Measurements from ENCODE around the gene LSP1.

- TF ChIP-seq ZNF263 (CRISPR knock-in tag; IDR thresholded peaks at IDR 0.05): no peak
- TF ChIP-seq POLR2A (IDR thresholded peaks at IDR 0.05; ENCODE audit: insufficient read depth in 1 of 2, low read depth in 2 of 2, low read length in 2 of 2): no peak
- TF ChIP-seq SALL1 (CRISPR knock-in tag; IDR thresholded peaks at IDR 0.05): no peak
- no peak for TF ChIP-seq SMARCC2 (IDR thresholded peaks at IDR 0.05)
- no peak for TF ChIP-seq FOXP1 (IDR thresholded peaks at IDR 0.05)
- TF ChIP-seq FOXP1 (CRISPR knock-in tag; IDR thresholded peaks at IDR 0.05): no peak
- no peak for TF ChIP-seq EZH2 (conservative IDR thresholded peaks at IDR 0.05; ENCODE audit: low read depth, low read length)
- no peak for TF ChIP-seq FOXJ3 (CRISPR knock-in tag; IDR thresholded peaks at IDR 0.05; ENCODE audit: borderline replicate concordance)
- no peak for TF ChIP-seq TEAD2 (CRISPR knock-in tag; IDR thresholded peaks at IDR 0.05)
Observed at GRCh38 chr11:1846453-1846932, 6.4 kb upstream of the LSP1 start.

All from HepG2 (cell line).